AG04449 (cell line): Measurements from ENCODE around the gene DOCK7.
"Not testable (repeated sequence)": the region's sequence is repeated elsewhere in the genome, so short reads cannot be mapped to it uniquely, and the experiment has no call there.

Experiments
- CTCF ChIA-PET: fragments of 350-600 bp; formaldehyde crosslinking; extraction: SDS; loops from one replicate; lab custom pipeline; 2021; ENCODE audit warnings: antibody characterized with exemption; lab: Yijun Ruan, JAX
- POLR2A ChIA-PET: fragments of 400-600, 350-600 bp; formaldehyde crosslinking; extraction: SDS; loops from one replicate; lab custom pipeline; 2020; ENCODE audit warnings: antibody characterized with exemption, inconsistent platforms; lab: Yijun Ruan, JAX
- DNase-seq: peaks from one replicate; pipeline ENCODE4 v3.0.0-alpha.2; 2010; ENCODE audit warnings: low read depth, low spot score
- H3K4me3 ChIP-seq: 2 replicates; pipeline ENCODE4 v1.5.1; 2011; ENCODE audit warnings: low read depth, mild to moderate bottlenecking, control low read depth, low read length
- TF ChIP-seq, protein P1 (sequence below): IDR thresholded peaks from one replicate; pipeline ENCODE4 v1.5.1; 2011; ENCODE audit warnings: mild to moderate bottlenecking, moderate library complexity, low read length, control low read depth, inconsistent platforms; ENCODE audit not compliant: insufficient read depth; ENCODE audit errors: missing control alignments

DOCK7 gene

DNA sequence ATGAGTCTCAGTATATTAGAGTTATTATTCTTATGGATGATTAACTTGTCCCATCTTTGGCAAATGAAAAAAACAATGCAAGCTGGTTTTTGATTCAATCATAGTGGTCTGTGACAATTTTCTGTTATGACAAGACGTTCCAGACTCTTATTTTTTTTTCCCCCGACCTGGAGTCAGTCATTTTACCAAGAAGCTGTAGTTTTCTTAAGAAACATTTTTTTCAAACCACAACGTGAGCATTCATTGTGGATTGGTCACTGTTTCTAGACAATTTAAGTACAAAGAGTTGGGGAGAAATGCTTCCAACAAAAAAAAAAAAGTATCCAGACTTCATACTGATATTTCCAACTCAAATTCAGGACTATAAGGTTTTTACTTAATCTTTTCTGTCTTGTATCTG is 98.9 kb downstream of the DOCK7 start:
- TF ChIP-seq, protein P1, sequence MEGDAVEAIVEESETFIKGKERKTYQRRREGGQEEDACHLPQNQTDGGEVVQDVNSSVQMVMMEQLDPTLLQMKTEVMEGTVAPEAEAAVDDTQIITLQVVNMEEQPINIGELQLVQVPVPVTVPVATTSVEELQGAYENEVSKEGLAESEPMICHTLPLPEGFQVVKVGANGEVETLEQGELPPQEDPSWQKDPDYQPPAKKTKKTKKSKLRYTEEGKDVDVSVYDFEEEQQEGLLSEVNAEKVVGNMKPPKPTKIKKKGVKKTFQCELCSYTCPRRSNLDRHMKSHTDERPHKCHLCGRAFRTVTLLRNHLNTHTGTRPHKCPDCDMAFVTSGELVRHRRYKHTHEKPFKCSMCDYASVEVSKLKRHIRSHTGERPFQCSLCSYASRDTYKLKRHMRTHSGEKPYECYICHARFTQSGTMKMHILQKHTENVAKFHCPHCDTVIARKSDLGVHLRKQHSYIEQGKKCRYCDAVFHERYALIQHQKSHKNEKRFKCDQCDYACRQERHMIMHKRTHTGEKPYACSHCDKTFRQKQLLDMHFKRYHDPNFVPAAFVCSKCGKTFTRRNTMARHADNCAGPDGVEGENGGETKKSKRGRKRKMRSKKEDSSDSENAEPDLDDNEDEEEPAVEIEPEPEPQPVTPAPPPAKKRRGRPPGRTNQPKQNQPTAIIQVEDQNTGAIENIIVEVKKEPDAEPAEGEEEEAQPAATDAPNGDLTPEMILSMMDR = no peak
- DNase-seq = no peak
- no peak overlapping the region for H3K4me3 ChIP-seq
- POLR2A ChIA-PET = interaction anchor here (0.7 kb wide), 3 partner anchors 33 to 355 kb away, joined by 3 read pairs; no protein-coding TSS in a partner anchor
- CTCF ChIA-PET = no interaction called here

DNA sequence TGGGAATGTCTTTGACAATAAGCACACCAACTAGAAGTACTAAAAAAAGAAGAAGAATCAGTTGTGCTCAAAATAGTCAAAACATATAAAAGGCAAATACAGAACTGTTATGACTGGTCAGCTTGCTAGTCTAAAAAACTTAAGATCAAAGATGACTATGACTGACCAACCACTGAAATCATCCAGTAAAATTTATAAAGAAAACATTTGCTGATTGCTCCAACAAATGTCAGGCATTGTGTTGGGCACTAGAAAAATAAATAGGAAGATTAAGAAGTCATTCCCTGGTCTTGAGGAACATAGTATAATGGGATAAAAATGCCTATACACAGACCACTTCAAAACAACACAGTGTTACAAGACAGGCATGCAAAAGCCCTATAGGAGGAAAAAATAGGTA is 100.2 kb downstream of the DOCK7 start:
- H3K4me3 ChIP-seq = no peak overlapping the region
- DNase-seq = no peak
- CTCF ChIA-PET = no interaction called here
- POLR2A ChIA-PET = no interaction called here
- TF ChIP-seq, protein P1 = no peak

DNA sequence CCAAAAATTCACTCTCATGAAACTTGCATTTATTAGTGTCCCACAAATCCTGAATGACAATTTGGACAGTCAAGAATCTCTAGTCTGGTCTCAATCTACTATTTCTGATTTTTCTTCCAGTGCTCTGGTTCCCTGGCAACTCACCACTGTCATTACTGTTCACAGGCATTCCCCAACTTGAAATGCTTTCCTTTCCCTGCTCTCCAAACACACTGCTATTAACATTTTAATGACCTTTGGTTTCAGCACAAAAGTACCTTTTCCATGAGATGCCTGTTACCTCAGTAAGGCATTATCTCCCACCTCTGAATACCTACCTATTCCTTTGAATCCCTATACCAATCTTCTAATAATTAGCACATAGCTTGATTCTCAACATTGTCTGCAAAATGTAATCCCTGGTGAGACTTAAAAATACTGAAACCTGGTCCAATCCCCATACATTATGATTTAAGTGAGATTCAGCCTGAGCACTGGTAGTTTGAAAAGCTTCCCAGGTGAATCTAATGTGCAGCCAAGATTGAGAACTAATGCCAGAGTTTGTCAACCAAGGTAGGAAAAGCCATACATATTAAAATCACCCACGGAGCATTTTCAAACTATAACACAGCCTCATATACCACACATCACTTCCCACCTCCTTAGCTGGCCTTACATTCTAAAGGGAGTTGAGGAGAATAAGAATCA is 102.6 kb downstream of the DOCK7 start:
- TF ChIP-seq, protein P1 = no peak
- CTCF ChIA-PET = interaction anchor here (0.7 kb wide), 1 partner anchor 161 kb away, joined by 3 read pairs; no protein-coding TSS in a partner anchor
- POLR2A ChIA-PET = no interaction called here
- no peak overlapping the region for H3K4me3 ChIP-seq
- no peak for DNase-seq

DNA sequence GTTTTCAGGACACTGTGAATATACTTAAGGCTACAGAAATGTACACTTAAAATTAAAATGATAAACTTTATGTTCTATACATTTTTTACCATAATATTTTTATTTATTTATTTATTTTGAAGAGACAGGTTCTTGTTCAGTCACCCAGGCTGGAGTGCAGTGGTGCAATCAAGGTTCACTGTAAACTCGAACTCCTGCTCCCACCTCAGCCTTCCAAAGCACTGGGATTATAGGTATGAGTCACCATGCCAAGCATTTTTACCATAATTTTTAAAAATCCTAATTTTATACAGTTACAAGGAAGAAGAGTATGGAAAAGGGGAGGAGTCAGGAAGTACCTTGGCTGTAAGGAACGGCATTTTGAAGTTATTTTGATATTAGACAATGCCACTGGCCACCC is 114.5 kb downstream of the DOCK7 start:
- TF ChIP-seq, protein P1 = no peak
- H3K4me3 ChIP-seq = no peak overlapping the region
- no peak for DNase-seq
- POLR2A ChIA-PET = no interaction called here
- CTCF ChIA-PET = no interaction called here

DNA sequence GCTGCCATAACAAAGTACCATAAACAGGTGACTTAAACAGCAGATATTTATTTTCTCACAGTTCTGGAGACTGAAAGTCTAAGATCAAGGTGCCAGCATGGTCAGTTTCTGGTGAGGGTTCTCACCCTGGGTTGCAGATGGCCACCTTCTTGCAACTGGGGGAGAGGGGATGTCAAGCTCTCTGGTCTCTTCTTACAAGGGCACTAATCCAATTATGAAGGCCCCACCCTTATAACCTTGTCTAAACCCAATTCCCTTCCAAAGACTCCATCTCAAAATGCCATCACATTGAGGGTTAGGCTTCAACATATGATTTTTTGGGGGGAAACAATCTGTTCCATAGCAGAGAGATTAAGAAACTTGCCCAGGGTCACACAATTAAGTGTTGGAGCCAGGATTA is 115.7 kb downstream of the DOCK7 start:
- H3K4me3 ChIP-seq = no peak overlapping the region
- TF ChIP-seq, protein P1 = no peak
- no peak for DNase-seq
- POLR2A ChIA-PET = no interaction called here
- CTCF ChIA-PET = no interaction called here

DNA sequence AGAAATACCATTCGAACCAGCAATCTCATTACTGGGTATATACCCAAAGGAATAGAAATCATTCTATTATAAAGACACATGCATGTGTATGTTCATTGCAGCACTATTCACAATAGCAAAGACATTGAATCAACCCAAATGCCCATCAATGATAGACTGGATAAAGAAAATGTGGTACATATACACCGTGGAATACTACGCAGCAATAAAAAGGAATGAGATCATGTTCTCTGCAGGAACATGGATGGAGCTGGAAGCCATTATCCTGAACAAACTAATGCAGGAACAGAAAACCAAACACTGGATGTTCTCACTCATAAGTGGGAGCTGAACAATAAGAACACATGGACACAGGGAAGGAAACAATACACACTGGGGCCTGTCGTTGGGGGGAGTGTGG is 116.7 kb downstream of the DOCK7 start:
- POLR2A ChIA-PET, H3K4me3 ChIP-seq, DNase-seq: not testable (repeated sequence)
- CTCF ChIA-PET = interaction anchor here (0.8 kb wide), 1 partner anchor 12 kb away, joined by 4 read pairs; no protein-coding TSS in a partner anchor

DNA sequence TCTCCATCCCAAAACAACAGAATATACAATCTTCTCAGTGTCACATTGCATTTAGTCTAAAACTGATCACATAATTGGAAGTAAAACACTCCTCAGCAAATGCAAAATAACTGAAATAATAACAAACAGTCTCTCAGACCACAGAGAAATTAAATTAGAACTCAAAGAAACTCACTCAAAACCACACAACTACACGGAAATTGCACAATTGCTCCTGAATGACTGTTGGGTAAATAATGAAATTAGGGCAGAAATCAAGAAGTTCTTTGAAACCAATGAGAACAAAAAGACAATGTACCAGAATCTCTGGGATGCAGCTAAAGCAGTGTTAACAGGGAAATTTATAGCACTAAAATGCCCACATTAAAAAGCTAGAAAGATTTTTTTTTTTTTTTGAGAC is 120.3 kb downstream of the DOCK7 start:
- CTCF ChIA-PET = interaction anchor here (1.1 kb wide), 1 partner anchor 11 kb away, joined by 3 read pairs; no protein-coding TSS in a partner anchor
- POLR2A ChIA-PET, DNase-seq, H3K4me3 ChIP-seq: not testable (repeated sequence)

DNA sequence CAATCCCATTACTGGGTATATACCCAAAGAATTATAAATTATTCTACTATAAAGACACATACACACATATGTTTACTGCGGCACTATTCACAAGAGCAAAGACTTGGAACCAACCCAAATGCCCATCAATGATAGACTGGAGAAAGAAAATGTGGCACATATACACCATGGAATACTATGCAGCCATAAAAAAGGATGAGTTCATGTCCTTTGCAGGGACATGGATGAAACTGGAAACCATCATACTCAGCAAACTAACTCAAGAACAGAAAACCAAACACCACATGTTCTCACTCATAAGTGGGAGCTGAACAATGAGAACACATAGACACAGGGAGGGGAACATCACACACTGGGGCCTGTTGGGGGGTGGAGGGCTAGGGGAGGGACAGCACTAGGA is 121.0 kb downstream of the DOCK7 start:
- CTCF ChIA-PET, POLR2A ChIA-PET, DNase-seq, H3K4me3 ChIP-seq: not testable (repeated sequence)
